Nucleus accumbens (tissue), 56 donors: ENCODE measurements around the gene AEN.

Experiments used
- DNase-seq, 56 donors: peaks; one replicate each; lab custom pipeline; 2025; lab: John Stamatoyannopoulos, UW

The AEN gene

DNA sequence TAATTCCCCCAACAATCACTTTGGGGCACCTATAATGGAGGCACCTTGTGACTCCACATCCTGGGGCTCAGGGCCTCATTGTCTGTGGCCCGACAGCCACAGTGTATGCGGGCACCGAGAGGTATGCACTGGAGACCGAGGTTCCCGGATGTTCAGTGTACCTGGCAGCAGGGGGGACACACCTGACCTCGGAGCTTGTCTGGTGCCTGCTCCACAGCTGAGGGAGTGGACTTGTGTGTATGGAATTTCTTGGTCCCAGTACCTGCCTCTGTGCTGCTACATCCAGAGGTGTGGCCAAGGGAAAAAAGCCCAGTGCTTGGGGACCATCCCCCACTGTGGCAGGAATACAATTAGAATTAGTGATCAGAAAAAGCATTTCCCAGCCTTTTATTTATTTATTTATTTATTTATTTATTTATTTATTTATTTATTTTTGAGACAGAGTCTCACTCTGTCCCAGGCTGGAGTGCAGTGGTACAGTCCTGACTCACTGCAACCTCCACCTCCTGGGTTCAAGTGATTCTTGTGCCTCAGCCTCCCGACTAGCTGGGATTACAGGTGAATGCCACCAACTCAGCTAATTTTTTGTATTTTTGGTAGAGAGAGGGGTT is 8.8 kb upstream of the AEN start:
- no peak for DNase-seq

DNA sequence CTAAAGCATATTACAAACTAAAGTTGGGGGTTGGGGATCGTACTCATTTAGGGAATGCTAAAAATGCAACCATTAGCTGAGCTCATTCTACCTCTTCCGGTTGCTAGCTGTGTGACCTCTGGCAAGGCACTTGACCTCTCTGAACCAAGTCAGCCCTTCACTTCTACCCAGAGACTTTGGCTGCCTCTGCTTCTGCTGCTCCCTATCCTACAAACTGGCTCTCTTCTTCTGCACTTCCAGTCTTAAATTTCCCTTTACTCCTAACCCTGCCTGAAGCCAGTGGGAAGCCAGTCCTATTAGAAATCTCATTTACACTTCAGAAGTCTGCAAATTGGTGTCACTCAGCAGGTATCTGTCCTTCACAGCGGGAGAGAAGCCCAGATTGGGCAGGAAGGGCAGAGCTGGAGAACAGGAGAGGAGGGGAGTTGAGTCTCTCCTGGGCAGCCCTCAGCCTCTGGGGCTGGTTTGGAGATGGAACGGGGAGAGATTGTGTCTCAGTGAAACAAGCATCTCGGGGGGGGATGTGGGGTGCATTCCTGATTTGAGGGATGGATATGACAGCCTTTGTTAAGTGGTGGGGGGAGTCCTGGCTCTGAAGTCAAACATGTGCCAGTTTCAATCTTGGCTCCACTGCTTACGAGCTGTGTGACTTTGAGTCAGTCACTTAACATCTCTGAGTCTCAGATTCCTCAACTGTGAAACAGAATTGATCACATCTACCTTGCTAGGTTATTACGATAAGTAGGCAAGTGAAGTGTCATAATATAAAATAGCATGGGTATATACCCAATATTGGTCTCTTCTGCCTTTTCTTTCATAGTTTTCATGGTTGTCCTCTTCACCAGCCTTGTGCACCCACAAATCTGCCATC is 7.8 kb upstream of the AEN start:
- no peak for DNase-seq

DNA sequence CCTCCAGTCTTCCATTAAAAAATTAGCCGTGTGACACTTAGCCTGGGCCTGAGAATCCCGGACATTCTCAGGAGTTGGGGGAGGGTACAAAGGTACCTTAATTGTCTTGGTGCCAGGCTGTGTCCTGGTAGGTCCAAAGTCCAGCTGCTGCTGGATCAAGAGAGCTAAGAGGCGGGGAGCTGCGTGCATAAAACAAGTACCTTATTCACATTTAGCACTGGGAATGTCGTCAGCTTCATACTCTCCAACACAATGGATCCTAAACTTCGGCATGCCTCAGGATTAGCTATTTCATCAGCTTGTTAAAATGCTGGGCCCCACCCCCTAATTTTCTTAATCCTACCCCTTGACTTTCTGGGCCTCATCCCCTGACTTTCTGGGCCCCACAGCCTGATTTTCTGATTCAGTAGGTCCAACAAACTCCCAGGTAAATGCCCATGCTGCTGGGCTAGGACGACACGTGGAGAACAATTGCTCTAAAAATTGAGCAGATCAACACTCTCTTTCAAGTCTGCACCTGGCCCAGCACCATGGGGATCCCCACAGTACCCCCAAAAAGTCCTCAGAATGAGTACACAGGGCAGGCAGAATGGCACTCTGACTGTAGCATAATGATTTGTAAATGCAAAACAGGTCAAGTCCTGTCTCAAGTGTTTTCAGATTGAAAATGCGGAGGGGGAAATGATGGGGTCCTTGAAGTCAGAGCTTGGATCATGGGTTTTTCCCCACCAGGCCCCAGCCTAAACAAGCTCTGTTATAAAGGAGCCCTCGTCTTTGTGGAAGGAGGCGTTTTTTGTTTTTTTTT is 5.6 kb upstream of the AEN start:
- no peak for DNase-seq

DNA sequence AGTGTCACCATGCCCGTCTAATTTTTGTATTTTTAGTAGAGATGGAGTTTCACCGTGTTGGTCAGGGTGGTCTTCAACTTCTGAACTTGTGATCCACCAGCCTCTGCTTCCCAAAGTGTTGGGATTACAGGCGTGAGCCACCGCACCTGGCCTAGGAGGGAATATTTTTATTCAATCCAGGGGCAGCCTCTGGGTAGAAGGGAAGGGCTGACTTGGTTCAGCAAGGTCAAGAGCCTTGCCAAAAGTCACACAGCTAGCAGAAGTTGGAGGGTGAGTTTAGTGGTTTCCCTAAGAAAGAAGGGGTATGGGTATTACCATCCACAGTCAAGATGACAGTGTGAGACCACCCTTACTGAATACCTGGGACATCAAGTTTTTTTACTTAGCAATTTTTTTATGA is 4.9 kb upstream of the AEN start:
- DNase-seq, result no peak

DNA sequence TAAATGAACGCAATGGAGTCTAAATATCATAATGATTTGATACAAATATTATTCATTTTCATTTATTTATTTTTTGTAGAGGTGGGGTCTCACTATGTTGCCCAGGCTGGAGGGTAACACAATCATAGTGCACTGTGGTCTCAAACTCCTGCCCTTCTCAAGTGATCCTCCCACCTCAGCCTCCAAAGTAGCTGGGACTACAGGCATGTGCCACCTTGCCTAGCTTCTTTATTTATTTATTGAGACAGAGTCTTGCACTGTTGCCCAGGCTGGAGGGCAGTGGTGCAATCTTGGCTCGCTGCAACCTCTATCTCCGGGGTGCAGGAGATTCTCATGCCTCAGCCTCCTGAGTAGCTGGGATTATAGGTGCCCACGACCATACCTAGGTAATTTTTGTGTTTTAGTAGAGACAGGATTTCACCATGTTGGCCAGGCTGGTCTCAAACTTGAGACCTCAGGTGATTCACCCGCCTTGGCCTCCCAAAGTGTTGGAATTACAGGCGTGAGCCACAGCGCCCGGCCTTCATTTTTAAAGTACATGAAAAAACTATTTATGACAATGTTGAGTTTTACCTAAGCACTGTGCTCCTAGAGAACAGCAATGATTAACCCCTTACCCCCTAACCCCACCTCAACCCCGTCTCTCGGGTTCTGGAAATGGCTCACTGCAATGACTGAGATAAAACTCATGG is 4.0 kb upstream of the AEN start:
- no peak for DNase-seq

DNA sequence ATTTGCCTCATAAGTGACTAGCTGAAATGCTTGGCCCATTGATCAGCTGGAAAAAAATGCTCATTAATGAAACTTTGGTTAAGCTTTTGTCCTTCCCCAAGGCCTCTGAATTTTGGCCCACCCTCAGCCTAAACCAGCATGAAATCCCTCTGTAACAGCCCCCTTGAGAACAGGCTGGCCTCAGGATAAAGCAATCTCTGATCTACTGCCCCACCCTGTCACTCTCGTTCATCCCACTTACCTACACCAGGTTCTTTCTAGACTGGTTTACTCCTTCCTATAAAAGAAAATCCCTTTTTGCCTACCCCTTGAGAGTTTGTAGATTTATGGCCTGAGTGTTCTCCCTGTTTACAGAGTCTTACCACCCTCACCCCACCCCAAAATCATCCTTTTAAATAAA is 3.4 kb upstream of the AEN start:
- DNase-seq, result no peak

DNA sequence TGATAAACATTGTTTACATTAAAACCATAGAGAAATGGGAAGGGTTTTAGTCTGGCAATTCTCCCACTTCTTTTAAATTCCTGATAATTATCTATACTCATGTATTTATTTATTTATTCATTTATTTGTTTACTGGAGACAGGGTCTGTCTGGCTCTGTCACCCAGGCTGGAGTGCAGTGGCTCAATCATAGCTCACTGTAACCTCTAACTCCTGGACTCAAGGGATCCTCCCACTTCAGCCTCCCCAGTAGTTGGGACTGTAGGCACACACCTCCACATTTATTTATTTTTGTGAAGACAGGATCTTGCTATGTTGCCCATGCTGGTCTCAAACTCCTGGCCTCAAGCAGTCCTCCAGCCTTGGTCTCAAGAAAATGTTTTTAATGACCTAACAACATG is 2.5 kb upstream of the AEN start:
- no peak for DNase-seq

DNA sequence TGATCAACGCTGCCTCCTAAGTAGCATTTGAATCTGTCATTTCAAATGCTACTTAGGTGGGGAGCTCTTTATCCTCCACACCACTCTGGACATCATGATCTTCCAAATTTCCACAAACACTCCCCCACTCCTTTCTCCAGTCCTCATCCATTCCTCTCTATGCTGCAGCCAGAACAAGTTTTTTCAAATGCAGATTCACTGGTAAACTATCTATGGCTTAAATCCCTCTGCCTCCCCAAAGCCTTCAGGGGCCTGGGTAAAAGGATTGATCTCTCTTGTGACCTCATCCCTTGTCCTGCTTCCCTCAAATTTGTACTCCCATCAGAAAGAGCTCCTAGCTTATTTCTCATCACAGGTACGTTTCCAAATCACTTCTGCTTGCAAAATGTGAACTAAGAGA is 1.3 kb upstream of the AEN start:
- DNase-seq, result no peak

DNA sequence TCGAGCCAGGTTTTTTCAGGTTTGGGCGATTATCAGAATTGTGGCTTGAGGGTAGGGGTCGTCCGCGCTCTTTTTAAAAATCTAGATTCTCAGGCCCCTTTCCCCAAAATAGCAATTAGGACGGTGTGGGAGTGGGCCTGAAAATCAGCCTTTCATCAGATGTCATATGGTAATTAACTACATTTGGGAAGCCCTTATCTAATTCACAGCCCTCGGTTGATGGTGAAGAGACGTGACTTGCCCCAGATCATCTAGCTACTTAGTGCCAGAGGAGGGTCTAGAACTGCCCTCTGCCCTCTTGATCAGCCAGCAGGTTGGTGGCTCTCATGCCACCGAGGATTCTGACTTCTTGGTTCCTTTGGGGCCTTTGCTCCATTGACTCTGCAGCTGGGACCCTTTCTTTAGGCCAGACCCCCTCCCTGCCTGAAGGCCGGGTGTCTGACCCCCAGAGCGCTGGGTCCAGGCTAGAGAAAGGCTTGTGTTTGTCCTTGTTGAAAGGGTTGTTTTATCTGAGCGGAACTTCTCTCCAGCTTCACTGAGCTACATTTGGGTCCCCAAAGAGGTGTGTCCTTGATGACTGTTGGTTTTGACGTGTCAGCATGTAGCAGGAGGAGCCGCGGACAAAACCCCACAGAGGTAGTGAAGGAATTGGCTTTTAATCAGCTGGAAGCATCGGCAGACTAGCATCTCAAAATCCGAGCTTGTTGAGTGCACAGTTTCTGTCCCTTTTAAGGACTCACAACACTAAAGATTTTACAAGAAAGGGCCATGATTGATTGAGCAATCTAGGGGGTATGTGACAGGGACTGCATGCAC is 857 bp downstream of the AEN start:
- no peak for DNase-seq

DNA sequence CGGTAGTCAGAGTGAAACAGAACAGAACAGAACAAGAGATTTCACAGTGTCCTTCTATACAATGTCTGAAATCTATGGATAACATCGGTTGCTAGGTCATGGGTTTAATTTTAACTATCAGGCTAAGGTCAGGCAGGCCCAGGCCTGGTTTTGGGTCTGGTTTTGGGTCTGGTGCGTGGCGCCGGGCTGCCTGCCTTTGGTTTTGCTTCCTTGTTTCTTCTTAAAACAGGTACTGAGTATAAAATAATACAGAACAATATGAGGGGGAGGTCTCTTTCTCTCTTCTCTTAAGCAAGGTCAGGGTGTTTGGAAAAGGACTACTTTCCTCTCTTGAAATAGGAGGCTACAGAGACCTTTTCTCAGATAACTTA is 1.4 kb downstream of the AEN start:
- DNase-seq, result no peak

DNA sequence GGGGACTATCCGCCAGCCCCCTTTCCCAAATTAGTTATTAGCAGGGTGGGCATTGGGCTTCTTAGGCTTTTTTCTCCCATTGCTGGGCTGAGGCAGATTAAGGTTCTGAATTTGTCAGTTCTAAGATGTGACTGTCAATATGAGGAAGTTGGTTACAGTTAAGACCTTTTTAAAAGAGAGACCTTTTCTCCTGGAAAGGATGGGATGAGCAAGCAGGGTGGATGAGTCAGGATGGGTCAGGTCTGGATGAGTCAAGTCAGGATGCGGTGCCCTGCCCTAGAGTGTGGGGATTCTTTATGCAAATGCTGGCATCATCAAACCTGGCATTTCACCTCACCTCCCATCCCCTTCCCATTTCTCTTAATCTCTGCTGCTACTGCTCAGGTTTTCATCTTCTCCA is 1.9 kb downstream of the AEN start:
- peak in 3 of 56 donors; percentile 18 to 49 (median 24) for DNase-seq

DNA sequence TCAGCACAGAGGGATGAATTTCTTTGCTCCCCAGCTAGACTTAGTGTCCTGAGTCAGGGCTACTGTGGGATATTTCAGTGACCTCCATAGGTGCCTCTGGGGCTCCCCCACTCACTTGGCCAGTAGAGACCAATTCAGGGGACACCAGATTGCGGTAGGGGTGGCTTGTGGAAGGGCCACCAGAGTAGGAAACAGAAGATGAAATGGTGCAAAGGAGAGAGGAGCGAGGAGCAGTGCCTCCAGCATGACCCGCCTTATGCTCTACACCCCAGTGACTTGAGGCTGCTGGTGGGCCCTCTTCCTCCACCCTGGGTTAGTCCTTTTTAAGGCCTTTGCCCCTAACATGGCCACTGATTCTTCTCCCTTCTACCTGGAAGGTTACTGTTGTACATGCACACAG is 2.5 kb downstream of the AEN start:
- no peak for DNase-seq

DNA sequence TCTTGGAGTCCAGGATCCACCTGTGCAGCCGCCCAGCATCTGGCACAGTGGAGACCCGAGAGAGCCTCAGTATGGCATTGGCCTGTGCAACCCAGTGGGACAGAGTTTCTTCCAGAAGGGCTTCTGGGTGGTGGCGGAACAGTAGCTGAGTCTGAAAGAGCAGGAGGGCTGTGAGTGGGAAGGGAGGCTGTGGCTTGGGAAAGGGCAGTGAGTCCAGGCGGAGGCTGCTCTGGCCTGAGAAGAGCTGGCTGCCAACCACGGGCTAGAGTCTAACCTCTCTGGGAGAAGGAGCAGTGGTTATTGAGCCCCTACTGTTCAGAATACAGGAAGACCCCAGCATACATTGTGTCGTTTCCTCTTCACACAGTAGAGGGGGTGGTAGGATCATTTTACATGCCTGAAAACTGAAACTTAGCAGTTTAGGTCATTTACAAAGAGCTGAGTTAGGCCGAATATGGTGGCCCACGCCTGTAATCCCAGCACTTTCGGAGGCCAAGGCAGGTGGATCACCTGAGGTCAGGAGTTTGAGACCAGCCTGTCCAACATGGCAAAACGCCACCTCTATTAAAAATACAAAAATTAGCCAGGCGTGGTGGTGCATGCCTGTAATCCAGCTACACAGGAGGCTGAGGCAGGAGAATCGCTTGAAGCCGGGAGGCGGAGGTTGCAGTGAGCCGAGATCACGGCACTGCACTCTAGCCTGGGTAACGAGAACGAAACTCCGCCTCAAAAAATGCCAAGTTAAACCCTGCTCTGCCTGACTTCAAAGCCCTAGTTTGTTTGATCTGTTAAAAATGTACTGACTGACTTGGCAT is 3.2 kb downstream of the AEN start:
- peak in 1 of 56 donors; percentile 14 for DNase-seq

DNA sequence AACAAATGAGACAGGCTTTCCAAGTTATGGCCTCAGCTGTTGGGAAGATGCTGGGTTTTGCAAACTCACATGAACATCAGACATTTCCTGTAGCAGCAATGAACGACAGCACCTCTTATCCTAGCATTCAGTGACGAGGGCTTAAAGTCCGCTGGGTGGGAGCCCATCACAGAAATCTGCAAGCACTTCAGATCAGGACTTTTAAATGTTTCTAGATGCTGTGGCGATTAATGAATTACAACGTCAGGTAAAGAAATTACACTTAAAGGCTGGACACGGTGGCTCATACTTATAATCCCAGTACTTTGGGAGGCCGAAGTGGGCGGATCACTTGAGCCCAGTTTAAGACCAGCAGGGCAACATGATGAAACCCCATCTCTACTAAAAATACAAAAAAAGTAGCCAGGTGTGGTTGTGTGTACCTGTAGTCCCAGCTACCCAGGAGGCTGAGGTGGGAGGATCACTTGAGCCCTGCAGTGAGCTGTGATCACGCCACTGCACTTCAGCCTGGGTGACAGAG is 3.9 kb downstream of the AEN start:
- DNase-seq, result no peak

DNA sequence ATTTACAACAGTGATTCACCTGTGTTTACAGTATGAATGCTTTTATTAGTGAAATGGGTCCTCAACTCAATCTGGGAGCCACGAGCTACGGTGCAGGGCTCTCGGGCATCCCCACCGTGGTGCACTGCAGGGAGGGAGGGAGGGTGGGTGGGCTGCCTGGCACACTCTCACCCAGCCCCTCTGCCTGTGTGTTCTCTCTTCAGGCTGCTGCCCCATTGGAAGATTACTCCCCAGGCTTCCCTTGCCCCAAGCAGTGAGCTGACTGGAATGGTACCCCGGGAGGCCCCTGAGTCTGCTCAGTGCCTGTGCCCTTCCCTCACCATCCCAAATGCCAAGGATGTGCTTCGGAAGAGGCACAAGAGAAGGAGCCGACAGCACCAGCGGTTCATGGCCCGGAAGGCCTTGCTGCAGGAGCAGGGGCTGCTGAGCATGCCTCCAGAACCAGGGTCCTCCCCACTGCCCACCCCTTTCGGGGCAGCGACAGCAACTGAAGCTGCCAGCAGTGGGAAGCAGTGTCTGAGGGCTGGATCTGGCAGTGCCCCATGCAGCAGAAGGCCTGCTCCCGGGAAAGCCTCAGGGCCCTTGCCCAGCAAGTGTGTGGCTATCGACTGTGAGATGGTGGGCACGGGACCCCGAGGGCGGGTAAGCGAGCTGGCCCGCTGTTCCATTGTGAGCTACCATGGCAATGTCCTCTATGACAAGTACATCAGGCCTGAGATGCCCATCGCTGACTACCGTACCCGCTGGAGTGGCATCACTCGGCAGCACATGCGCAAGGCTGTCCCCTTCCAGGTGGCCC is 5.0 kb downstream of the AEN start:
- no peak for DNase-seq

DNA sequence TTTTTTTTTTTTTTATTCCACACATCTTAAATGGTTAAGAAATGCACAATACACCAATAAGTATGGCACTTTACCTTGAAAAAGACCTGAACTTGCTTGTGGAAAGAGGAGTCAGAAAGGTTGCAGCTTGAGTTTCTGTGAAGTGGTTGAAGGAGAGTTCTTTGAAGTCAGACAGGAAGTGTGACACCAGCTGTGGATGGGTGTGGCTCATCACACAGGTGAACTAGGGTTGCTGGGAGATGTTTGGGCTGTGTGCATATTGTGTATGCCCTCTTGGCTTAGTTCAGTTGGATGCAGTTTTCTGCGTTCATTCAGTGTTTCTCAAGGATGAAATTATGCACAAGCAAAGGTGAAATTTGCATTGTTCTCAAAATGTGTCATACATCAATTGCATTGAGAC is 6.3 kb downstream of the AEN start:
- no peak for DNase-seq

DNA sequence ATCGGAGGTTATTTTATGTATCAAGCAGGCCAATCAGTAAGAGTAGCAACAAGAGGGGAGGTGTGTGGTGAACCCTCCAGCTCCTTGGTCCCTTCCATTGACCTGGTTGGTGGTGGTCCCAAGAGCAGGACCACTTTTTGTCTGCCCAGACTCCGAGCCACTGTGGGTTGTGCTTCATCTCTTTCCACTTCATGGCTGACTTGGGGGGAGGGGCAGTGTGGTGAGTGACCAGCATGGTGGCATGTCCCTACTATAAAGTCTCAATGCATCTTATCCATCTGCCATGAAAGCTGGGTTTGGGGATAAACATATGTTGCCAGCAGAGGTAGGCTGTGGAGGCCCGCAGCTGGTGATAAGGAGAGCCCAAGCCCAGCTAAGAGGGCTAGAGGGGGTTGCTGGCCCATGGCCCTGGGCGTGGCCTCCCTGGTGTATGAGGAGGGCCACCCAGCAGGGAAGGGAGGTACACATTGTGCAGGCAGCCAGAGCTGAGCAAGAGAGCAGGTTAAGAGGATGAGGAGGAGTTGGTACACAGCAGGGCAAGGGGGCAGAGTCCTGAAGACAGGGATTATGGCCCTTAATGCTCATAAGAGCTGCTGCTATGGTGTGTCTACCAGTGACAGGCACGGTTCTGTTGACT is 7.0 kb downstream of the AEN start:
- no peak for DNase-seq

DNA sequence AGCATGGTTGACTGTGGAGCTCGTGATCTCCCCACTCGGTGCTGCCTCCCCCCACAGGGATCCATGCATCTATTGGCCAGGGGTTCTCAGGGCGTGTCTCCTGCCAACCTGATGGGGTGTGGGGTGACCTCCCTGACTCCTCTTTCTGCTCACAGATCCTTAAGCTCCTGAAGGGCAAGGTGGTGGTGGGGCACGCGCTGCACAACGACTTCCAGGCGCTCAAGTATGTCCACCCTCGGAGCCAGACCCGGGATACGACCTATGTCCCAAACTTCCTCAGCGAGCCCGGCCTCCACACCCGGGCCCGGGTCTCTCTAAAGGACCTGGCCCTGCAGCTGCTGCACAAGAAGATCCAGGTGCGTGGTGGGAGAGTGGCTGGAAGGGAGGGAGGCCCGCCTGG is 7.9 kb downstream of the AEN start:
- no peak for DNase-seq
